Measurements from ENCODE around the gene RYR1.

The RYR1 gene

GRCh38 chr19:38616265-38616664 lies 182.8 kb downstream of the RYR1 start:
- TF ChIP-seq CTCF (conservative IDR thresholded peaks at IDR 0.05; ENCODE audit: low read length): no peak
- no peak for DNase-seq (ENCODE audit: low read depth)
- no peak overlapping the region for H3K4me3 ChIP-seq (ENCODE audit: low read length)

- no peak for TF ChIP-seq CTCF (conservative IDR thresholded peaks at IDR 0.05; ENCODE audit: low read length)
- DNase-seq (ENCODE audit: low read depth): no peak
- H3K4me3 ChIP-seq (ENCODE audit: low read length): no peak overlapping the region
Measured at GRCh38 chr19:38617283-38617763, 183.8 kb downstream of the RYR1 start.

GRCh38 chr19:38617764-38618589 lies 184.5 kb downstream of the RYR1 start, which contains the start of gene MAP4K1:
TSS of gene MAP4K1 (minus strand) at chr19:38617953. CDS start at chr19:38617895, 58 bp downstream.
- peak within 1 kb of the TSS; percentile 100 for H3K4me3 ChIP-seq (ENCODE audit: low read length)
- no peak for DNase-seq (ENCODE audit: low read depth)
- TF ChIP-seq CTCF (conservative IDR thresholded peaks at IDR 0.05; ENCODE audit: low read length): no peak

GRCh38 chr19:38618590-38619360 lies 185.3 kb downstream of the RYR1 start, which contains the start of gene EIF3K:
TSS of gene EIF3K (plus strand) at chr19:38619188. CDS start at chr19:38619269, 81 bp downstream.
- peak within 1 kb of the TSS; percentile 100 for H3K4me3 ChIP-seq (ENCODE audit: low read length)
- peak; percentile 98 for DNase-seq (ENCODE audit: low read depth)
- TF ChIP-seq CTCF (conservative IDR thresholded peaks at IDR 0.05; ENCODE audit: low read length): no peak

GRCh38 chr19:38619361-38620174 lies 186.1 kb downstream of the RYR1 start:
- DNase-seq (ENCODE audit: low read depth): no peak
- no peak for TF ChIP-seq CTCF (conservative IDR thresholded peaks at IDR 0.05; ENCODE audit: low read length)
- H3K4me3 ChIP-seq (ENCODE audit: low read length): peak overlapping the region; percentile 100

GRCh38 chr19:38624822-38625221 lies 191.3 kb downstream of the RYR1 start:
- no peak for TF ChIP-seq CTCF (conservative IDR thresholded peaks at IDR 0.05; ENCODE audit: low read length)
- no peak for DNase-seq (ENCODE audit: low read depth)
- no peak overlapping the region for H3K4me3 ChIP-seq (ENCODE audit: low read length)
